Muscle layer of duodenum (tissue), 2 donors: ENCODE measurements around the gene MEI4.
"Not testable (repeated sequence)": the region's sequence is repeated elsewhere in the genome, so short reads cannot be mapped to it uniquely, and the experiment has no call there.

ENCODE experiments used
- H3K27ac ChIP-seq: one replicate; pipeline ENCODE4 v1.7.0; 2013; ENCODE audit warnings: mild to moderate bottlenecking, low read length
- H3K27me3 ChIP-seq: one replicate; pipeline ENCODE4 v1.7.0; 2013; ENCODE audit warnings: low read depth, mild to moderate bottlenecking, control low read depth, low read length
- H3K36me3 ChIP-seq, 2 donors: one replicate each; pipeline ENCODE4 v1.7.0; 2013; ENCODE audit warnings: low read length in 2 of 2, control low read depth in 1 of 2, mild to moderate bottlenecking in 1 of 2; ENCODE audit not compliant: insufficient read depth in 2 of 2, control insufficient read depth in 1 of 2
- H3K4me1 ChIP-seq, 2 donors: one replicate each; pipeline ENCODE4 v1.7.0; 2013; ENCODE audit warnings: low read length in 2 of 2, mild to moderate bottlenecking in 2 of 2, control low read depth in 1 of 2, moderate library complexity in 1 of 2; ENCODE audit not compliant: insufficient read depth in 2 of 2, control insufficient read depth in 1 of 2
- H3K4me3 ChIP-seq, 2 donors: one replicate each; pipeline ENCODE4 v1.7.0; 2013; ENCODE audit warnings: low read length in 2 of 2, low read depth in 1 of 2, mild to moderate bottlenecking in 1 of 2
- H3K9me3 ChIP-seq, 2 donors: one replicate each; pipeline ENCODE4 v1.7.0; 2013; ENCODE audit warnings: low read length in 2 of 2, control low read depth in 1 of 2, mild to moderate bottlenecking in 1 of 2; ENCODE audit not compliant: control insufficient read depth in 1 of 2
- donor health status: healthy.

The MEI4 gene

GRCh38 chr6:77683515-77683914, 30.7 kb downstream of the MEI4 start:
- Histone ChIP-seq H3K4me1 (no peaks in the 10 kb centered on the region), H3K27ac (no peak overlapping the region), H3K36me3 (no peaks in the 10 kb centered on the region), H3K4me3 (no peak overlapping the region), H3K27me3 (no peaks in the 10 kb centered on the region), H3K9me3 (no peaks in the 10 kb centered on the region)

GRCh38 chr6:77686931-77687330, 34.1 kb downstream of the MEI4 start:
- Histone ChIP-seq H3K27me3 (no peaks in the 10 kb centered on the region), H3K27ac (no peak overlapping the region), H3K9me3 (no peaks in the 10 kb centered on the region), H3K36me3 (no peaks in the 10 kb centered on the region), H3K4me3 (no peak overlapping the region), H3K4me1 (no peaks in the 10 kb centered on the region)

GRCh38 chr6:77688649-77689048, 35.8 kb downstream of the MEI4 start:
- Histone ChIP-seq H3K4me3 (no peak overlapping the region), H3K36me3 (no peaks in the 10 kb centered on the region), H3K4me1 (no peaks in the 10 kb centered on the region), H3K27me3 (no peaks in the 10 kb centered on the region), H3K27ac (no peak overlapping the region), H3K9me3 (no peaks in the 10 kb centered on the region)

DNA sequence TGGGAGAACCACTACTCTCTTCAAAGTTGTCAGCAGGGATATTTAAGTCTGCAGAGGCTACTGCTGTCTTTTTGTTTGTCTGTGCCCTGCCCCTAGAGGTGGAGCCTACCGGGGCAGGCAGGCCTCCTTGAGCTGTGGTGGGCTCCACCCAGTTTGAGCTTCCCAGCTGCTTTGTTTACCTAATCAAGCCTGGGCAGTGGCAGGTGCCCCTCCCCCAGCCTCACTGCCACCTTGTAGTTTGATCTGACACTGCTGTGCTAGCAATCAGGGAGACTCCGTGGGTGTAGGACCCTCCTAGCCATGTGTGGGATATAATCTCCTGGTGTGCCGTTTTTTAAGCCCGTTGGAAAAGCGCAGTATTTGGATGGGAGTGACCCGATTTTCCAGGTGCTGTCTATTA, 47.3 kb downstream of the MEI4 start:
- H3K4me3 ChIP-seq, H3K36me3 ChIP-seq, H3K27me3 ChIP-seq, H3K27ac ChIP-seq, H3K4me1 ChIP-seq, H3K9me3 ChIP-seq: not testable (repeated sequence)

DNA sequence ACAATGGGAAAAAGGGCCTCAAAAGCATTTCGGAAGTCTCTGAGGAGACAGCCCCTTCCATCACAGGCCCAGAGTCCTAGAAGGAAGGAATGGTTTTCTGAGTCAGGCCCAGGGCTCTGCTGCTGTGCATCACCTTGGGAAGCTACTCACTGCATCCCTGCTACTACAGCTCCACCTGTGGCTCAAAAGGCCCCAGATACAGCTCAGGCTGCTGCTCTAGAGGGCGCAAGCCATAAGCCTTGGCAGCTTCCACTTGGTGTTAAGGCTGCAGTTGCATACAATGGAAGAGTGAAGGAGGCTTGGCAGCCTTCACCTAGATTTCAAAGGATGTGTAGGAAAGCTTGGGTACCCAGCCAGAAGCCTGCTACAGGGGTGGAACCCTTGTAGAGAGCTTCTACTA, 54.8 kb downstream of the MEI4 start:
- Histone ChIP-seq H3K4me1 (no peaks in the 10 kb centered on the region), H3K36me3 (no peaks in the 10 kb centered on the region), H3K9me3 (peaks cover 0 to 11% of the 10 kb centered on the region in 2 donors), H3K27ac (no peak overlapping the region), H3K27me3 (no peaks in the 10 kb centered on the region), H3K4me3 (peak overlapping the region in 1 of 2 donors; percentile 1)

- Histone ChIP-seq H3K4me1 (no peaks in the 10 kb centered on the region), H3K27me3 (no peaks in the 10 kb centered on the region), H3K9me3 (no peaks in the 10 kb centered on the region), H3K36me3 (no peaks in the 10 kb centered on the region), H3K4me3 (no peak overlapping the region), H3K27ac (no peak overlapping the region)
Observed at GRCh38 chr6:77715588-77715987, 62.7 kb downstream of the MEI4 start.

- Histone ChIP-seq H3K4me3 (no peak overlapping the region), H3K27me3 (no peaks in the 10 kb centered on the region), H3K4me1 (no peaks in the 10 kb centered on the region), H3K36me3 (no peaks in the 10 kb centered on the region), H3K9me3 (no peaks in the 10 kb centered on the region), H3K27ac (no peak overlapping the region)
Observed at GRCh38 chr6:77716311-77716710, 63.5 kb downstream of the MEI4 start.

DNA sequence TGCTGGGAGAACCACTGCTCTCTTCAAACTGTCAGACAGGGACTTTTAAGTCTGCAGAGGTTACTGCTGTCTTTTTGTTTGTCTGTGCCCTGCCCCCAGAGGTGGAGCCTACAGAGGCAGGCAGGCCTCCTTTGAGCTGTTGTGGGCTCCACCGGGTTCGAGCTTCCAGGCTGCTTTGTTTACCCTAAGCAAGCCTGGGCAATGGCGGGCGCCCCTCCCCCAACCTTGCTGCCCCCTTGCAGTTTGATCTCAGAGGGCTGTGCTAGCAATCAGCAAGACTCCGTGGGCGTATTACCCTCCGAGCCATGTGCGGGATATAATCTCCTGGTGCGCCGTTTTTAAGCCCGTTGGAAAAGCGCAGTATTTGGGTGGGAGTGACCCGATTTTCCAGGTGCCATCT, 83.2 kb downstream of the MEI4 start:
- not testable (repeated sequence) for H3K4me1 ChIP-seq, H3K36me3 ChIP-seq, H3K4me3 ChIP-seq, H3K9me3 ChIP-seq, H3K27me3 ChIP-seq, H3K27ac ChIP-seq

GRCh38 chr6:77740380-77740779, 87.5 kb downstream of the MEI4 start:
- no peak overlapping the region for H3K4me3 ChIP-seq

DNA sequence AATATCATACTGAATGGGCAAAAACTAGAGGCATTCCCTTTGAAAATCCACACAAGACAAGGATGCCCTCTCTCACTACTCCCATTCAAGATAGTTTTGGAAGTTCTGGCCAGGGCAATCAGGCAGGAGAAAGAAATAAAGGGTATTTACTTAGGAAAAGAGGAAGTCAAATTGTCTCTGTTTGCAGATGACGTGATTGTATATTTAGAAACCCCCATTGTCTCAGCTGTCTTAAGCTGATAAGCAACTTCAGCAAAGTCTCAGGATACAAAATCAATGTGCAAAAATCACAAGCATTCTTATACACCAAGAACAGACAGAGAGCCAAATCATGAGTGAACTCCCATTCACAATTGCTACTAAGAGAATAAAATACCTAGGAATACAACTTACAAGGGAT, 99.3 kb downstream of the MEI4 start:
- H3K4me3 ChIP-seq, H3K36me3 ChIP-seq: not testable (repeated sequence)

More at GRCh38 chr6:77740380-77740779, 87.5 kb downstream of the MEI4 start:
- Histone ChIP-seq H3K9me3 (no peaks in the 10 kb centered on the region), H3K27me3 (no peaks in the 10 kb centered on the region), H3K27ac (no peak overlapping the region), H3K4me1 (no peaks in the 10 kb centered on the region), H3K36me3 (no peaks in the 10 kb centered on the region)

DNA sequence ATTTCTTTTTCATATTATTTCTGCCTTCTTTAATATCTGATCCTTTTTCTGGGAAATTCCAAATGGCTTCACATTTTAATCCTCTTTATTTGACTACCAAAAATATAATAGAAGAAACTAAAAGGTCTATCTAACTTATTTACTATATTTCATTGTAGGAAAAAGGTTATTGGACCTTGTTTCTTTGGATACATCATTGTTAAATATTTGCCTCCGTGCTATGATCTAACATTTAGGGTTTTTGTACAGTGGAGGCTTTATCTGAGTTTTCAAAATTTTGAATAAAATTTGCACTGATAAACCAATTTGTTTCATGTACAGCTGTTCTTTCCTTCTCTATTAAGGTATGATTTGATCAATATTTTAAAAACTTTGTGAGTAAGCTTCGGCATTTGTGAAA, 109.5 kb downstream of the MEI4 start:
- H3K9me3 ChIP-seq, result no peaks in the 10 kb centered on the region
- no peaks in the 10 kb centered on the region for H3K4me1 ChIP-seq
- no peaks in the 10 kb centered on the region for H3K36me3 ChIP-seq
- no peaks in the 10 kb centered on the region for H3K27me3 ChIP-seq
- H3K4me3 ChIP-seq, result no peak overlapping the region
- H3K27ac ChIP-seq, result no peak overlapping the region

More for the DNA sequence above, 99.3 kb downstream of the MEI4 start:
- H3K27me3 ChIP-seq, H3K4me1 ChIP-seq, H3K27ac ChIP-seq, H3K9me3 ChIP-seq: not testable (repeated sequence)

DNA sequence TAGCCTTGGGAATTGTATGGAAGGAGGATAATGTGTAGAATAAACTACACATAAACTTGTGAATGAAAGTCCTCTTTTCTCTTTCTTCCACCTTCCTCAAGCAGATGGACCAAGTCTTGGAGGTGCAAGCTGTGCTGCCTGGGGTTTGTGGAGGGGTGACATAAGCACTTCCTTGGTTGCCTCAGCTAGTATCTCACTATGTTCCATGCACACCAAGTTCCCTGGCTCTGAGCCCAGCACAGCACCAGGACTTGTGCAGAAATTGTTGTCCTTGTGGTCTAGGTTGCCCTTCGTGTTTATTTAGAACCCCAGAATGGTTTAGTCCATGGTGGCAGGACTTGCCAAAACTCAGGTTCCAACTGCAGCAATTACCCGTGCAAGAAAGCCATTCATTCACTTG, 110.3 kb downstream of the MEI4 start:
- Histone ChIP-seq H3K27me3 (no peaks in the 10 kb centered on the region), H3K27ac (no peak overlapping the region), H3K4me1 (no peaks in the 10 kb centered on the region), H3K9me3 (no peaks in the 10 kb centered on the region), H3K4me3 (no peak overlapping the region), H3K36me3 (no peaks in the 10 kb centered on the region)
